Measurements from ENCODE around the gene LYVE1. TPM values are rescaled to one million over a fixed set of nuclear protein-coding genes. Genes with fewer than 3 reads are reported as not detected.

Gene LYVE1
- total RNA-seq, 1 donor from 2014 or later: 48.0 TPM

GRCh38 chr11:10558288-10558687 lies 10.2 kb downstream of the LYVE1 start:
- DNase-seq: no peak

DNA sequence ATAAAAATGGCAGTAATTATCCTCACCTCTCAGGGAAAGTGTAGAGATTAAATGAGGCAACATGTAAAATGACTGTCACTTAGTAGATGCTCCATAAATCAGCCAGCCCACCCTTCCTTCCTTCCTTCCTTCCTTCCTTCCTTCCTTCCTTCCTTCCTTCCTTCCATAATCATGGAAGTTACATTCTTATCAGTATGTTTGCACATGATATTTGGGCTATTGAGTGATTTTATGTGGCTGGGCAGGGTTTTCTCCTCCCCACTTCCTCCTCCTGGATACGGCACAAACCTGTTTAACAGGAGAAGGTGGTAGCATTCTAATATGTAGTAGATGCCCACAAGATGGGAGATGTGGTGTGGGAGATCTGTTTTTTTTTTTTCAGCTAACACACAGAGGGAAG lies 11.9 kb downstream of the LYVE1 start:
- no peak for DNase-seq

GRCh38 chr11:10551845-10552352 lies 16.6 kb downstream of the LYVE1 start:
- DNase-seq: no peak

DNA sequence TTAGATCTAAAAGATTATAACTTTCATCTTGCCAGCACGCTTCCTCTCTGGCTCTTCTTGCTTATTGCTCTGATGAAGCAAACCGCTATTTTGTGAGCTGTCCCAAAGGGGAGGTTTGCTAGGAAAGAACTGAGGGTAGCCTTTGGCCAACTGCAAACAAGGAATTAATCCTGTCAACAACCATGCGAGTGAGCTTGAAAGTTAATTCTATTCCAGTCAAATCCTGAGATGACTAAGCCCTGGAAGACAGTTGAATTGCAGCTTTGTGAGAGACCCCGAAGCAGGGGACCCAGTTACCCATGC lies 17.2 kb downstream of the LYVE1 start:
- DNase-seq: no peak

- no peak for DNase-seq
These were observed 17.8 kb downstream of the LYVE1 start for GRCh38 chr11:10550503-10551289.

DNA sequence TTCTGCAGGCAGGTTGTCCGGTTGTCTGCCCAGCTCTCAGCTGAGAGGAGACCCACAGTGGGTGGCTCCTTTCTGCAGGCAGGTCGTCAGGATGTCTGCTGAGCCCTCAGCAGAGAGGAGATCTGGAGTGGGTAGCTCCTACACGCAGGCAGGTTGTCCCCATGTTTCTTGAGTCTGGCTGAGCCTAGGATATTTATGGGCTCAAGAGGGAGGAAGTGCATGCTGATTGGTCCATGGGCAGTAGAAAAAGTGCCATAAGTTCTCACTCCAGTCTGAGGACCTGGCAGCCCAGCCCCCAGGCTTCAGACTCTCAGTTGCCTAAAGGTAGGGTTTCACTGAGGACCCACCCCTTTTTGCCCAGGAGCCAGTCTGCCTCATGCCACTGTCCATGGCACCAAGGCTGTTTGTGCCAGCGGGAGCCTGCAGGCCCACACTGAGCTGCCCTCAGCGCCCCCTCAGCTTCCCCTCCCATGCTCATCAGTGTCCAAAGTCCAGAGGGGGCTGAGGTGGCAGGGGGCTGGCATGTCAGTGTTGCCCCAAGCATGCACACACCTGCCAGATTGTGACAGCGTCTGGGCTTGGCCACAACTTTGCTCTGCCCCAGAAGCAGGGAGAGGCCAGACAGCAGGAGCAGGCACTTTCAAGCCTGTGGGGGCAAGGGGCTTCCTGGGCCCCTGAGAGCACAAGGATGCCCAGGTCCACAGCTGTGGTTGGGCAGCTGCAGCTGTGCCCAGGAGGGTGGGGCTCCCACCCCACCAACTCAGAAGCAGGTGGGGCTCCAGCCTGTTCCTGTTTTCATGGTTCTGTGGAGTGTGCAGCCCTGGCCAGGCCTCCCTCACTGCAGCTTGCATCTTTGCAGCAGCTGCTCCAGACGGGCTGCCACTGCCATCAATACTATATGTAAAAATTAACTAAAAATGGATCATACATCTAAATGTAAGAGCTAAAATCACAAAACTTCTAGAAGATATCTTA lies 23.7 kb downstream of the LYVE1 start:
- no peak for DNase-seq

- no peak for DNase-seq
These were observed 24.7 kb downstream of the LYVE1 start for GRCh38 chr11:10543782-10544181.

DNA sequence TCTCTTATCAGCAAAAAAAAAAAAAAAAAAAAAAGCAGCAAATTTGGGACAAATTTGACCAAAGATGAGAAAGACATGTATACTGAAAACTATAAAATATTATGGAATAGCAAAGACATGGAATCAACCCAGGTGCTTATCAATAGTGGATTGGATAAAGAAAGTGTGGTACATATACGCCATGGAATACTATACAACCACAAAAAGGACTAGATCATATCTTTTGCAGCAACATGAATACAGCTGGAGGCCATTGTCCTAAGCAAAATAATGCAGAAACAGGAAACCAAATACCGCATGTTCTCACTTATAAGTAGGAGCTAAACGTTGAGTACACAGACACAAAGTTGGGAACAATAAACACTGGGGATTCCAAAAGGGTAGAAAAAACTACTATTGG lies 25.7 kb downstream of the LYVE1 start:
- DNase-seq: no peak

DNA sequence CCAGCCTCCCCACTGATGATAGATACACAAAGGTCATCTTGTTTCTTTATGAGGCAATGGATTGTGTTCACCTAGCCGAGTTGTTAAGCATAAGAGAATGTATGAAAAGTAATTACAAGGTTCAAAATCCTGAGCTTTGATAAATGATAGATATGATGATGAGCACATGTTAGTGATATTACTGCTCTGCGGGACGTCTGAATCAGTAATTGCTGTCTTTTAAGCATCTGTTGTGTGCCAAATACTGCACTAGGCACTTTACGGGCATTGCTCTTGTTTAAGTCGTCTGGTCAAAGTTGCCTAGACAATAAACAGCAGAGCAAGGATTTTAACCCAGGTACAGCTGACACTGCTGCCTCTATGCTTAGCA lies 26.9 kb downstream of the LYVE1 start:
- peak; percentile 14 for DNase-seq

GRCh38 chr11:10540915-10541560 lies 27.4 kb downstream of the LYVE1 start, which contains the start of gene RNF141:
RNF141 (minus strand) TSS chr11:10541187; CDS start chr11:10534158, 7,029 bp downstream.
- peak; percentile 87 for DNase-seq

- DNase-seq: peak; percentile 21
These were observed 27.9 kb downstream of the LYVE1 start for GRCh38 chr11:10540546-10540914.

DNA sequence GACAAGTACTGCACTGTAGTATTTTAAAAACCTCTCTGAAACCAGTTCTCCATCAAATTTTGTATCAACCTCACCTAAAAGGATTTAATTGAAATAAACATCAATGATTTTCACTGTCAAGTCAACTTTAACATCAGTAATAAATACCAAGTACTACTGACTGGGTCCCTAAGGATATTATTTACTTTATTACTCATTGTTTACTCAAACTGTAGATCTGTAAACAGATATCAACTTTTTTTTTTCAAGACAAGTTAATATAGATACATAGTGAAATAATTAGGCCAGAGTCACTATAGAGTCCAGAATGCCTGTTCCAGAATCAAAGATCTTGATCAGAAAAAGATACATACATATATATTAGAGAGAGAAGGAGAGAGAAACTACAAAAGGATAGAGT lies 29.1 kb downstream of the LYVE1 start:
- no peak for DNase-seq

- no peak for DNase-seq
These were observed 29.5 kb downstream of the LYVE1 start for GRCh38 chr11:10538924-10539323.

DNA sequence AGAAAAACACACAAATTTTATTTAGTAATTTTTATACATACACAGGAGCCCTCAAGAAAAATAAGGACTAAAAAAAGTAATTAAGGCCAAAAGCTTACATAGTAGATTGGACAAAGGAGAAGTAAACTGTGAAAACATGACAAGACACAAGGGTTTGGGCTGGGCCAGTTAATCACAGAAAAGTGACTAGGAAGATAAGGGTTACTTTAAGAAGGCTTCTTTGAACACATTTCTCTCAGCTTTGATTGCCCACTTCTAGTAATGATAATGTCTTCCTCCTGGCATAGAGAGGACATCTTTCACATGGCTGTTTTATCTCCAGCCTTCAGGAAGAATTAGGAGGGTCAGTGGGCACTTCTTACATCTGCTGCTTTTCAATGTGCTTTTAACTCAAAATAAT lies 30.9 kb downstream of the LYVE1 start:
- DNase-seq: no peak

DNA sequence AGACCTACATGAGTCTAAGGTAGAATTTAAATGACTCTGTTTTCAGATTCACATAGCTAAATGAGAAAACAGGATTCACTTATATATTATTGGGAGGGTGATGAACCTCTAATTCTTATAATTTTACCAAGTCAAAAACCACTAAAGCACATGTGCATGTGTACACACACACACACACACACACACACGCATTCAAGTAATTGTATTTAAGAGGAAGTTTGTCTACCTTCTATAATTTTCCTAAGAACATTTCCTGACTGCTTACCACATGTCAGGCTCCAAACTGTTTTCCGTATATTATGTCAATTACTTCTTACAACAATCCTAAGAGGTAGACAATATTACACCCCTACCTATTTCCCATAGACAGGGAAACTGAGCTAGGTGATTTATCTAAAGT lies 34.1 kb downstream of the LYVE1 start:
- DNase-seq: no peak

GRCh38 chr11:10533323-10533722 lies 35.1 kb downstream of the LYVE1 start:
- no peak for DNase-seq

GRCh38 chr11:10532526-10532925 lies 35.9 kb downstream of the LYVE1 start:
- no peak for DNase-seq

DNA sequence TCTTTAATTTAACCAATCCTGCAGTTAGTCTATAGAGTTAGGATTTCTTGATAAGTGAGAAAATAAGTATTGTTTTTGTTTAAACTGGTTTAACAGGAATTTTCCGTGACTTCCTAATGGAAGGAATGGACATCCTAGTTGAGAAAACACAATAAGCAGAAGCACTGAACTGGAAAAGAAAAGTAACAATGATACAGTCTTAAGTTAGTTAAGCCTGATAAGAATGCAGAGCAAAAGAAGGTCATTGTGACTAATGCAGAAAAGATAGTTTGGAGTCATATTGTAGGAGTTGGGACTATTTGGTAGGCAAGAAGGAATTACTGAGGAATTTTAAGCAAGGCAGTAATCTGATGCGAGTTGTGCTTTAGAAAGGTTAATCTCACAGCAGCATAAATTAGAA lies 39.2 kb downstream of the LYVE1 start:
- DNase-seq: no peak

- DNase-seq: no peak
These were observed 40.3 kb downstream of the LYVE1 start for GRCh38 chr11:10528121-10528520.

- no peak for DNase-seq
These were observed 41.2 kb downstream of the LYVE1 start for GRCh38 chr11:10526974-10527918.

DNA sequence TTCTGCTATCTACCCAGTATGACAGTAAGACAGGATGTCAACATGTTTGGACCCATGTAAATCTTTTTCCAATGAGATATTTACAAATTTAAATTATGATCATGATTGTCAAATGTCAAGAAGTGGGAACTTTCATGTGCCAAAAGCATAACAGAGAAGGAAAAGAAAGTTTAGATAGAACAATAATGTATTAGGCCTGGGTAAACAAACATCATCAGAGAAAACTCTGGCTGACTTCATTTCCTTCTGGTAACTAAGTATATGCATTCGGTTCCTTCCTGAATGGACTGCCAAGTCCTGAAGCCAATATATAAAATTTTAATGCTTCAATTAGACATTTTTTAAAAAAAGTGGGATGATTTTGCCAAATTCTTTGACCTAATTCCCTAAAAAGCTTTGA lies 44.0 kb downstream of the LYVE1 start:
- DNase-seq: no peak

DNA sequence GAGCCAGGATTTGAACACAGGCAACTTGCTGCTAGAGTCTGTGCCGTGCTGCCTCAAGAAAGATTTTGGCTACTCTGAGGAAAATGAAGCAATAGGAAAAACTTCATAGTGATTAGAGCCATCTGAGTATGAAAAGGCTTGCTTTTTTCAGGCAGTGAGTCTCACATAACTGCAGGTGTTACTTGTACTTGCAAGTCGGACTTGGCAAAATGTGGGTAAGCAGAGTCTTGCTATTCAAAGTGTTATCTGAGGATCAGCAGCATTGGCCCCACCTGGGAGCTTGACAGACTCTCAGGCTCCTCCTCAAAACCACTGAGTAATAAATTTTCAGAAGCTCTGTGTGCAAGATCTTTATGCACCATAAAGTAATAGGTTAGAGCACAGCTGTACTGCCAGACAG lies 45.5 kb downstream of the LYVE1 start:
- no peak for DNase-seq

All from skin of body (tissue), 2 donors.